IPS-18a (cell line): ENCODE results near the gene PIGT.

Experiments used
- H3K27ac ChIP-seq: one replicate; pipeline ENCODE4 v1.5.1; 2013; ENCODE audit warnings: low read length
- H3K27me3 ChIP-seq: one replicate; pipeline ENCODE4 v1.6.1; 2013; ENCODE audit warnings: mild to moderate bottlenecking, low read length; ENCODE audit not compliant: control insufficient read depth, insufficient read depth
- H3K36me3 ChIP-seq: one replicate; pipeline ENCODE4 v1.6.1; 2013; ENCODE audit warnings: low read depth, low read length; ENCODE audit not compliant: control insufficient read depth
- H3K4me1 ChIP-seq: one replicate; pipeline ENCODE4 v1.6.1; 2013; ENCODE audit warnings: low read depth, low read length; ENCODE audit not compliant: control insufficient read depth
- H3K4me3 ChIP-seq: one replicate; pipeline ENCODE4 v1.5.1; 2013; ENCODE audit warnings: low read length
- H3K9ac ChIP-seq: one replicate; pipeline ENCODE4 v1.6.1; 2013; ENCODE audit warnings: mild to moderate bottlenecking, low read length, moderate library complexity
- H3K9me3 ChIP-seq: one replicate; pipeline ENCODE4 v1.6.1; 2013; ENCODE audit warnings: low read depth, low read length; ENCODE audit not compliant: control insufficient read depth

Gene PIGT

DNA sequence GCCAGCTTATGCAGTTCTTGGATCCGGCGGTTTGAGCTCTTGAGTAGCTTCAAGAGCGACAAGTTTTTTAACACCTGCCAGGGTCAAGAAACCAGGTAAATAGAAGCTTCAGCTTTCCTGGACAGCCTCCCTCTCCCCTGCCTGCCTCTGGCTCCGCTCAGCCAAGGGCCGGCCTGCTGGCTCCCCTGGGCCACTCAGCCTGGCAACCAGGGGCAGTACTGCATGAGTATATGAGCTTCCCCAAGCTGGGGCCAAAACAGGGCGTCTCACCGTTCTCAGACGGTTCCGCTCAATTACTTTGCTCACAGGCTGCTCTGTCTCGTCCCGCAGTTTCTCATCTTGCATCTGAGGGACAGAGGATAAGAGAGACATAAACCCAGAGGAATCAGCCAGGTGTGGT lies 38.7 kb upstream of the PIGT start:
- no peak overlapping the region for H3K9ac ChIP-seq
- H3K27me3 ChIP-seq, result peaks cover 9% of the 10 kb centered on the region
- no peak overlapping the region for H3K4me3 ChIP-seq
- no peak overlapping the region for H3K27ac ChIP-seq
- H3K9me3 ChIP-seq, result no peaks in the 10 kb centered on the region
- no peaks in the 10 kb centered on the region for H3K36me3 ChIP-seq
- no peaks in the 10 kb centered on the region for H3K4me1 ChIP-seq

DNA sequence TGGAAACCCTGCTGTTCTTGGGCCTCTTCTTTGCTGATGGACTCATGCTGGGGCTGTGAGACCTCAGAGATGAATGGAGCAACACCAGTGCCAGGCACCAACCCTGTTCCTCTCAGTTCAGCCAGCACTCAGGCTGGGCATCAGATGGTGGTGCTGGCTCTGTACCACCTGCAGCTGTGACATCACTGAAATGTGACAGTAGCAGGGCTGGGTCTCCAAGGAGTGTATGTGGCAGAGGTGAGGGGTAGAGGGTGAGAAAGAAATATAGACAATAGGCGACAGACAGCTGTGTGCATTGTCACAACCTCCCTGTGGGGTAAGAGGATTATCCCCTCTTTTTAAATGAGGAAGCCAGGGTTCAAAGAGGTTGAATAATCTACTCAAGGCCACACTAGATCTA lies 37.8 kb upstream of the PIGT start, which contains the start of gene TP53TG5:
Gene TP53TG5 (minus strand): TSS at position 135 of the 400 bp plus-strand sequence. CDS start 89 bp downstream, at position 46.
- no peak within 1 kb of the TSS for H3K27ac ChIP-seq
- H3K9me3 ChIP-seq, result no peaks in the 10 kb centered on the region
- H3K4me3 ChIP-seq, result no peak within 1 kb of the TSS
- H3K36me3 ChIP-seq, result no peaks in the 10 kb centered on the region
- no peaks in the 10 kb centered on the region for H3K4me1 ChIP-seq
- H3K9ac ChIP-seq, result no peak within 1 kb of the TSS
- H3K27me3 ChIP-seq, result peaks cover 5% of the 10 kb centered on the region

DNA sequence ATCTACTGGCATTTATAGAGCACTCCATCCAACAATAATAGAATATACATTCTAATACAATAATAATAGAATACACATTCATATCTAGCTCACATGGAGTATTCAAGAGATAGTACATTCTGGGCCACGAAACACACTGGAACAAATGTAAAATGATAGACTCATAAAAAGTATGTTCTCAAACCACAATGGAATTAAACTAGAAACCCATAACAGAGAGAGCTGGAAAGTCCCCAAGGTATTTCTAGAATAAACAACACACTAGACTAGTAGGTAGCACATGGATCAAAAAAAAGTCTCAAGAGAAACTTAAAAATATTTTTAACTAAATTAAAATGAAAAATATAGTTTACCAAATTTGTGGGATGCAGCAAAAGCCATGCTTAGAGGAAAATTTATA lies 28.7 kb upstream of the PIGT start:
- no peak overlapping the region for H3K9ac ChIP-seq
- no peaks in the 10 kb centered on the region for H3K27me3 ChIP-seq
- no peak overlapping the region for H3K27ac ChIP-seq
- H3K36me3 ChIP-seq, result no peaks in the 10 kb centered on the region
- no peaks in the 10 kb centered on the region for H3K4me1 ChIP-seq
- H3K4me3 ChIP-seq, result no peak overlapping the region
- H3K9me3 ChIP-seq, result no peaks in the 10 kb centered on the region

DNA sequence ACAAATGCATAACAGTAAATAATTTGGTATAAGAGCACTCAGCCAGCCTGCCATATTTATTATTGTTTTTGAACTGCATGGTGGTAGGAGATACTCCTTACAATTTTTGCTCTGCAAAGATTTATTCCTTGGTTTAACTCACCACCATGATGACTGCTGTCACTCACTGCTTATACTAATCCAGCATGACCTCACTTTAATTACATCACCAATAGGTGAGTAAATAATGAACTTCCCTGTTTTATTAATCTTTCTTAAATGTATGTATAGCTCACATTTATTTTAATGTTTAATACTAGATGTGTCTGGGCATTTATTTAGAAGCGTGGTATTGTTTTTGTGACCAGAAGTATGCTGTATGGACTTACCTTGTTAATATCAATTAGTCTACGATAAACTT lies 25.0 kb upstream of the PIGT start:
- Histone ChIP-seq H3K9me3 (no peaks in the 10 kb centered on the region), H3K4me3 (no peak overlapping the region), H3K36me3 (no peaks in the 10 kb centered on the region), H3K27ac (no peak overlapping the region), H3K4me1 (no peaks in the 10 kb centered on the region), H3K27me3 (no peaks in the 10 kb centered on the region), H3K9ac (no peak overlapping the region)

- Histone ChIP-seq H3K9me3 (no peaks in the 10 kb centered on the region), H3K9ac (no peak overlapping the region), H3K27me3 (no peaks in the 10 kb centered on the region), H3K36me3 (no peaks in the 10 kb centered on the region), H3K27ac (no peak overlapping the region), H3K4me3 (no peak overlapping the region), H3K4me1 (no peaks in the 10 kb centered on the region)
Observed at GRCh38 chr20:45391559-45391958, 24.4 kb upstream of the PIGT start.

GRCh38 chr20:45392733-45393132 lies 23.2 kb upstream of the PIGT start:
- H3K27me3 ChIP-seq, result no peaks in the 10 kb centered on the region
- no peaks in the 10 kb centered on the region for H3K9me3 ChIP-seq
- H3K4me3 ChIP-seq, result no peak overlapping the region
- no peak overlapping the region for H3K27ac ChIP-seq
- no peaks in the 10 kb centered on the region for H3K36me3 ChIP-seq
- H3K4me1 ChIP-seq, result no peaks in the 10 kb centered on the region
- H3K9ac ChIP-seq, result no peak overlapping the region

GRCh38 chr20:45394221-45395113 lies 21.5 kb upstream of the PIGT start:
- no peak overlapping the region for H3K27ac ChIP-seq
- H3K9ac ChIP-seq, result no peak overlapping the region

DNA sequence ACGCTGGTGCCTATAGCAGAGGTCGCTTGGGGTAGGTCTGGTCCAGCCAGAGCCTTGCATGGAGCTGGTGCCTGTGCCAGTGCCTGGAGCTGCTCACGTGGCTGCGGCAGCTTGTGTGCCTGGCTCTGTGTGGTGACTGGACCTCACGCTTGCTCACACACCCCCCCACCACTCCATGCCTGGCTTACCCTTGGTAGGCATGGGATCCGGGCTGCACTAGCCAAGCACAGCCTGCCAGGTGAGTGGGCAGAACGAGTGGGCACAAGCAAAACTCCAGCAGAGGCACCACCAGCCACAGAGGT lies 20.9 kb upstream of the PIGT start:
- H3K27ac ChIP-seq, result no peak overlapping the region
- no peaks in the 10 kb centered on the region for H3K27me3 ChIP-seq
- no peak overlapping the region for H3K9ac ChIP-seq
- H3K4me3 ChIP-seq, result no peak overlapping the region
- H3K4me1 ChIP-seq, result no peaks in the 10 kb centered on the region
- no peaks in the 10 kb centered on the region for H3K36me3 ChIP-seq
- peaks cover 1% of the 10 kb centered on the region for H3K9me3 ChIP-seq

More at GRCh38 chr20:45394221-45395113, 21.5 kb upstream of the PIGT start:
- Histone ChIP-seq H3K4me3 (no peak overlapping the region), H3K9me3 (no peaks in the 10 kb centered on the region), H3K27me3 (no peaks in the 10 kb centered on the region), H3K36me3 (no peaks in the 10 kb centered on the region), H3K4me1 (no peaks in the 10 kb centered on the region)

DNA sequence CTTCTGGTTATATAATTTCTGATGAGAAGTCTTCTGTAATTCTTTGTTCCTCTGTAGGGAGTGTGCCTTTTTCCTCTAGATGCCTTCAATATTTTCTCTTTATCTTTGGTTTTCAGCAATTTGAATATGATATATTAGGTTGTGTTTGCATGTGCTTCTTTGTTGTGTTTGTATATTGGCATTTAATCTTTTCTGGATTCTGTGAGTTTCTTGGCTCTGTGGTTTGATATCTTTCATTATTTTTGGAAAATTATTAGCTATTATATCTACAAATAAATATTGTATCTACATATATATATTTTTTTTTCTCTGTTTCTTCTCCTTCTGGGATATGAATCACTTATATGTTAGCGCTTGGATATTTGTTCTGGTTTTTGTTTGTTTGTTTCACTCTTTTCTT lies 16.9 kb upstream of the PIGT start:
- H3K27ac ChIP-seq, result no peak overlapping the region
- H3K4me3 ChIP-seq, result no peak overlapping the region

DNA sequence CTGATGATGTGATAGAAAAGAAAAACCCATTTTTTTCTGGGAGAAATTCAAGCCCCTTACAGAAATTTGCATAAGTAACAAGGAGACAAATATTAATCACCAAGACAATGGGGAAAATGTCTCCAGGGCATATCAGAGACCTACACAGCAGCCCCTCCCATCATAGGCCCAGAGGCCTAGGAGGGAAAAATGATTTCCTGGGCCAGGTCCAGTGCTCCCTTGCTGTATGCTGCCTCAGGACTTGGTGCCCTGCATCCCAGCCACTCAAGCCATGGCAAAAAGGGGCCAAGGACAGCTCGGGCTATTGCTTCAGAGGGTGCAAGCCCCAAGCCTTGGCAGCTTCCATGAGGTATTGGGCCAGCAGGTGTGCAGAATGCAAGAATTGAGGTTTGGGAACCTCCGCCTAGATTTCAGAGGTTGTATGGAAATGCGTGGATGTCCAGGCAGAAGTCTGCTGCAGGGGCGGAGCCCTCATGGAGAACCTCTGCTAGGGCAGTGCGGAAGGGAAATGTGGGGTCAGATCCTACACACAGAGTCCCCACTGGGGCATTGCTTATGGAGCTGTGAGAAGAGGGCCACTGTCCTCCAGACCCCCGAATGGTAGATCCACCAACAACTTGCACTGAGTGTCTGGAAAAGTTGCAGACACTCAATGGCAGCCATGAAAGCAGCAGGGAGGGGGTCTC lies 15.5 kb upstream of the PIGT start:
- H3K9ac ChIP-seq, result no peak overlapping the region
- no peak overlapping the region for H3K4me3 ChIP-seq
- no peak overlapping the region for H3K27ac ChIP-seq
- H3K27me3 ChIP-seq, result peaks cover 21% of the 10 kb centered on the region
- peaks cover 12% of the 10 kb centered on the region for H3K9me3 ChIP-seq
- no peaks in the 10 kb centered on the region for H3K4me1 ChIP-seq
- no peaks in the 10 kb centered on the region for H3K36me3 ChIP-seq

More for the DNA sequence above, 16.9 kb upstream of the PIGT start:
- peaks cover 12% of the 10 kb centered on the region for H3K9me3 ChIP-seq
- peaks cover 7% of the 10 kb centered on the region for H3K27me3 ChIP-seq
- H3K9ac ChIP-seq, result no peak overlapping the region
- H3K4me1 ChIP-seq, result no peaks in the 10 kb centered on the region
- H3K36me3 ChIP-seq, result no peaks in the 10 kb centered on the region

- Histone ChIP-seq H3K27ac (no peak overlapping the region), H3K36me3 (no peaks in the 10 kb centered on the region), H3K4me1 (no peaks in the 10 kb centered on the region), H3K9ac (no peak overlapping the region), H3K4me3 (no peak overlapping the region), H3K27me3 (peaks cover 42% of the 10 kb centered on the region), H3K9me3 (peaks cover 12% of the 10 kb centered on the region)
Observed at GRCh38 chr20:45402946-45403345, 13.0 kb upstream of the PIGT start.

DNA sequence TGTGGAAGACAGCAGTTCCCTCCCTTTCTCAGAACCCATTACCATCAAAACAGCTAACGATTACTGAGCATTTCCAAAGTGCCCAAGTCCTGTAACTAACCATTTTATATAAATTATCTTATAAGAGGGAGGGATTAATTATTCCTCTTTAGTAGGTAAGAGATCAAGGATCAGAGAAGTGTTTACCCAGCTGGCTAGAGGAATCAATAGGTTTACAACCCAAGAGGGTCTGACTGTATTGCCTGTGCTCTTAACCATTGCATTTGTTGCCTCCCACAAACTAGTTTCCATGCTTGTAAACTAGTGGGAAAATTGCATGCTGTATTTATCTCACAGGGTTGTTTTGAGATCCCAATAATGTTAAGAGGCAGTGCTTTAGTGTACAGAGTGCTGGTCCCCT lies 11.5 kb upstream of the PIGT start:
- Histone ChIP-seq H3K9ac (no peak overlapping the region), H3K4me3 (no peak overlapping the region), H3K36me3 (peaks cover 9% of the 10 kb centered on the region), H3K27me3 (peaks cover 43% of the 10 kb centered on the region), H3K27ac (no peak overlapping the region), H3K4me1 (no peaks in the 10 kb centered on the region), H3K9me3 (peaks cover 12% of the 10 kb centered on the region)
